ENCODE measurements around the gene VASP. TPM values are rescaled to one million over a fixed set of nuclear protein-coding genes. Genes with fewer than 3 reads are reported as not detected.

VASP gene
- total and polyA plus RNA-seq, 11 donors, result 31.2 to 106 (median 49.5) TPM

DNA sequence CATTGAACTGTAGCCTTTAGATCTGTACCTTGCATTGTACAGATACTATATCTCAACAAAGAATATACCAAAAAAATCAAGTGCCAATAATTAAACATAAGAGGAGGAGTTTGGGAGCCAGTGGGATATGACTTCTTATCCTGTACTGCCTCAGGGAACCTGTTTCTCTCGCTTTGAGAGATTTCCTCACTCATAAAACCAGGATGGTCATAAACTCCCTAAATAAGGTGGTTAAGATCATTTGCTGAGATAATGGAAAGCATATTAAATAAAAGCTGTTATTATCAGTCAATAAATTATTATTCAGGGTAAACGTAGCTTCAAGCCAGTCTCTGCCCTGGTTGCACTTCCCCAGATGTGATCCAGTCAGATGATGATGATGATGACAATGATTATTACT is 60.3 kb downstream of the VASP start:
- 79 to 91% (median 88%) methylated on average over 2 of the region's 2 CpGs for WGBS, 4 donors
- no peaks in the 10 kb centered on the region for H3K27me3 ChIP-seq
- no peak for TF ChIP-seq CTCF (IDR thresholded peaks at IDR 0.05)
- no peak for TF ChIP-seq POLR2A (IDR thresholded peaks at IDR 0.05)
- H3K4me1 ChIP-seq, result peaks cover 0 to 40% (median 16%) of the 10 kb centered on the region in 12 donors
- H3K27ac ChIP-seq, result peak overlapping the region in 6 of 12 donors; percentile 44 to 83 (median 68)
- H3K4me3 ChIP-seq, result no peak overlapping the region
- H3K36me3 ChIP-seq, result no peaks in the 10 kb centered on the region
- ATAC-seq, result no peak
- H3K9me3 ChIP-seq, result peaks cover 0 to 6% (median 0%) of the 10 kb centered on the region in 12 donors
- no peak for DNase-seq
- intact Hi-C loops (cut with DNase I), result loop anchor here in 4 of 10 donors (2.0 to 10.0 kb wide), 3 partner anchors 43 to 133 kb away; no protein-coding TSS in a partner anchor

GRCh38 chr19:45568732-45569131 is 61.5 kb downstream of the VASP start:
- intact Hi-C loops (cut with DNase I), result loop anchor here in 4 of 10 donors (2.0 to 10.0 kb wide), 3 partner anchors 44 to 134 kb away; no protein-coding TSS in a partner anchor
- WGBS, 4 donors, result 86 to 93% (median 89%) methylated on average over 3 of the region's 3 CpGs
- H3K4me3 ChIP-seq, result no peak overlapping the region
- peaks cover 0 to 43% (median 14%) of the 10 kb centered on the region in 12 donors for H3K4me1 ChIP-seq
- DNase-seq, result peak in 2 of 5 donors; percentile 21 to 33
- ATAC-seq, result peak; percentile 56 to 83 (median 80)
- H3K27me3 ChIP-seq, result no peaks in the 10 kb centered on the region
- H3K27ac ChIP-seq, result peak overlapping the region in 11 of 12 donors; percentile 1 to 83 (median 64)
- H3K36me3 ChIP-seq, result no peaks in the 10 kb centered on the region
- TF ChIP-seq POLR2A (IDR thresholded peaks at IDR 0.05), result no peak
- no peak for TF ChIP-seq CTCF (IDR thresholded peaks at IDR 0.05)
- peaks cover 0 to 6% (median 0%) of the 10 kb centered on the region in 12 donors for H3K9me3 ChIP-seq

GRCh38 chr19:45569619-45570421 is 62.5 kb downstream of the VASP start:
- TF ChIP-seq POLR2A (IDR thresholded peaks at IDR 0.05) (no peak), CTCF (IDR thresholded peaks at IDR 0.05) (peak; percentile 59 to 84 (median 73))
- ATAC-seq (peak; percentile 64 to 76 (median 70)), DNase-seq (peak; percentile 51 to 83 (median 71))
- Histone ChIP-seq H3K4me3 (no peak overlapping the region), H3K27me3 (no peaks in the 10 kb centered on the region), H3K27ac (peak overlapping the region in 11 of 12 donors; percentile 19 to 83 (median 64)), H3K9me3 (peaks cover 0 to 6% (median 0%) of the 10 kb centered on the region in 12 donors), H3K36me3 (no peaks in the 10 kb centered on the region), H3K4me1 (peaks cover 0 to 50% (median 20%) of the 10 kb centered on the region in 12 donors)
- intact Hi-C loops (cut with DNase I), result loop anchor here in 8 of 10 donors (1.0 to 10.0 kb wide), 7 partner anchors 43 to 135 kb away; no protein-coding TSS in a partner anchor
- 40 to 57% (median 51%) methylated on average over 14 to 15 of the region's 15 CpGs for WGBS, 4 donors

Measured in heart left ventricle (tissue), 16 donors.